Measurements from ENCODE around the gene PLEKHG5. TPM values are rescaled to one million over a fixed set of nuclear protein-coding genes. Genes with fewer than 3 reads are reported as not detected.

Gene PLEKHG5
- polyA plus RNA-seq, 3 donors = 0.03 TPM; not detected in 2

DNA sequence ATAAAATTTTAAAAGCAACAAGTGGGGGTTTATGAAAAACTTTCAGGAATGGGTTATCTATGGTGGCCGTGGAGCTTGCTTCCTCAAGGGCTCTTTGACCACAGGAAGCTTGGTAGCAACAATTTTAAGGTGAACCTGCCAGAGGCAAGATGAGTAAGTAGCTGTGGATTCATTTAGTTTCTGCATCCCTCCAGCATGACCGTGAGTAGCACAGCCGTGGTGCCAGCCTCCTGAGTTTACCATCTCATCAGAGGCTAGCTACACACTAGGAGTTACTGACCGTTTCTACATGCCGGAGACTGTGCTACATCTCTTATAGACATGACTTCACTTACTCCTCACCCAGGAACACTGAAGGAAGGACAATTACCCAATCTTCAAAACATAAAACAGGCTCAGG, 30.1 kb upstream of the PLEKHG5 start:
- Histone ChIP-seq H3K27ac (ENCODE audit: low read depth in 1 of 2, low read length in 2 of 2) (no peak overlapping the region), H3K4me1 (ENCODE audit: control insufficient read depth in 1 of 2, insufficient read depth in 2 of 2, low read length in 2 of 2) (no peaks in the 10 kb centered on the region), H3K36me3 (replicated peaks in 1 of 2; ENCODE audit: control insufficient read depth in 1 of 2, insufficient read depth in 2 of 2, low read length in 2 of 2) (peaks cover 17 to 24% of the 10 kb centered on the region in 2 donors), H3K4me3 (replicated peaks in 1 of 3; ENCODE audit: low read depth in 2 of 3, low read length in 3 of 3) (no peak overlapping the region), H4K20me1 (ENCODE audit: insufficient read depth, low read length) (no peaks in the 10 kb centered on the region), H2AFZ (ENCODE audit: insufficient read depth, low read depth, low read length, poor library complexity, severe bottlenecking) (no peak overlapping the region), H3K4me2 (replicated peaks; ENCODE audit: extremely low read depth, low read length, poor library complexity, severe bottlenecking) (no peak overlapping the region), H3K9me3 (replicated peaks in 1 of 2; ENCODE audit: control insufficient read depth in 1 of 2, insufficient read depth in 1 of 2, low read length in 2 of 2) (no peaks in the 10 kb centered on the region), H3K9ac (ENCODE audit: insufficient read depth, low read length, poor library complexity, severe bottlenecking) (no peak overlapping the region), H3K27me3 (ENCODE audit: control insufficient read depth in 2 of 2, insufficient read depth in 2 of 2, low read length in 2 of 2) (no peaks in the 10 kb centered on the region), H3K79me2 (ENCODE audit: insufficient read depth, low read length) (no peaks in the 10 kb centered on the region)
- TF ChIP-seq, protein P1, sequence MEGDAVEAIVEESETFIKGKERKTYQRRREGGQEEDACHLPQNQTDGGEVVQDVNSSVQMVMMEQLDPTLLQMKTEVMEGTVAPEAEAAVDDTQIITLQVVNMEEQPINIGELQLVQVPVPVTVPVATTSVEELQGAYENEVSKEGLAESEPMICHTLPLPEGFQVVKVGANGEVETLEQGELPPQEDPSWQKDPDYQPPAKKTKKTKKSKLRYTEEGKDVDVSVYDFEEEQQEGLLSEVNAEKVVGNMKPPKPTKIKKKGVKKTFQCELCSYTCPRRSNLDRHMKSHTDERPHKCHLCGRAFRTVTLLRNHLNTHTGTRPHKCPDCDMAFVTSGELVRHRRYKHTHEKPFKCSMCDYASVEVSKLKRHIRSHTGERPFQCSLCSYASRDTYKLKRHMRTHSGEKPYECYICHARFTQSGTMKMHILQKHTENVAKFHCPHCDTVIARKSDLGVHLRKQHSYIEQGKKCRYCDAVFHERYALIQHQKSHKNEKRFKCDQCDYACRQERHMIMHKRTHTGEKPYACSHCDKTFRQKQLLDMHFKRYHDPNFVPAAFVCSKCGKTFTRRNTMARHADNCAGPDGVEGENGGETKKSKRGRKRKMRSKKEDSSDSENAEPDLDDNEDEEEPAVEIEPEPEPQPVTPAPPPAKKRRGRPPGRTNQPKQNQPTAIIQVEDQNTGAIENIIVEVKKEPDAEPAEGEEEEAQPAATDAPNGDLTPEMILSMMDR (IDR thresholded peaks at IDR 0.05) = no peak
- no peak for DNase-seq
- Mint-ChIP-seq H3K4me1 (no peaks in the 10 kb centered on the region), H3K27me3 (ENCODE audit: low read depth in 3 of 3) (peaks cover 0 to 3% (median 0%) of the 10 kb centered on the region in 3 donors), H3K9me3 (no peaks in the 10 kb centered on the region), H3K27ac (no peak overlapping the region), H3K36me3 (peaks cover 27 to 31% of the 10 kb centered on the region in 2 donors), H3K4me3 (no peak overlapping the region)
- 51% methylated on average over 5 of the region's 5 CpGs for WGBS (ENCODE audit: insufficient coverage)
- intact Hi-C loops (cut with micrococcal nuclease) = no loop called here

DNA sequence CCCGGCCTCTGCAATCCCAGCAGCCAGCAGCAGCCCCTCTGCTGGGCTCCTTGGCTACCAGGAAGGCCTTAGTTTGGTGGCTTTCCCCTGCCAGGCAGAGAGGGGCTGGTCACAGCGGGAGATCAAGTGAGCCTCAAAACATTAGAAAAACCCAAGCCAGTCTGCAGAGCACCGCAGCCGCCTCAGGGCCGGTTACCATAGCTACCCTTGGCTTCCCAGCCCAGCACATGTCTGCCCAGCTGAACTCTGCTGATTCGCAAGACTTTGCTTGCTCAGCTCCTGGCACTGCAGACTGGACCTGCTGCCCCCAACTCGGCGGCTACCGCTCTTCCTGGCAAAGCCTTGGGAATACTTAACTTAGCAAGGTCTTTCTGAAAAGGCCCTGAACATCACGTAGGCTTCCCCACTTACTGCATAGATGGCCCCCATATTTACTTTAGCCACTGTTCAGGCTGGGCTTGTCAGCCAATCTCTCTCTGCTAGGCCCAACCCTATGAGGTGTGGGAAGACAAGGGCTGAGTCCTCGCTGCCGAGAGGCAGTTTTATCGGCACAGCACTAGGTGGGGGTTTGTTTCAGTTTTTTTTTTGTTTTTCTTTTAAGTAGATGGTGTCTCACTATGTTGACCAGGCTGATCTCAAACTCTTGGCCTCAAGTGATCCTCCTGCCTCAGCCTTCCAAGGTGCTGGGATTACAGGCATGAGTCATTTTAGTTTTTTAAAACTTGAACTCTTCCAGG, 28.6 kb upstream of the PLEKHG5 start:
- Mint-ChIP-seq H3K27ac (no peak overlapping the region), H3K36me3 (peaks cover 13 to 17% of the 10 kb centered on the region in 2 donors), H3K4me1 (no peaks in the 10 kb centered on the region), H3K9me3 (no peaks in the 10 kb centered on the region), H3K27me3 (ENCODE audit: low read depth in 3 of 3) (peaks cover 0 to 3% (median 0%) of the 10 kb centered on the region in 3 donors), H3K4me3 (no peak overlapping the region)
- Histone ChIP-seq H3K4me3 (replicated peaks in 1 of 3; ENCODE audit: low read depth in 2 of 3, low read length in 3 of 3) (no peak overlapping the region), H3K4me2 (replicated peaks; ENCODE audit: extremely low read depth, low read length, poor library complexity, severe bottlenecking) (no peak overlapping the region), H2AFZ (ENCODE audit: insufficient read depth, low read depth, low read length, poor library complexity, severe bottlenecking) (no peak overlapping the region), H3K4me1 (ENCODE audit: control insufficient read depth in 1 of 2, insufficient read depth in 2 of 2, low read length in 2 of 2) (no peaks in the 10 kb centered on the region), H3K79me2 (ENCODE audit: insufficient read depth, low read length) (no peaks in the 10 kb centered on the region), H3K36me3 (replicated peaks in 1 of 2; ENCODE audit: control insufficient read depth in 1 of 2, insufficient read depth in 2 of 2, low read length in 2 of 2) (peaks cover 3 to 10% of the 10 kb centered on the region in 2 donors), H3K9me3 (replicated peaks in 1 of 2; ENCODE audit: control insufficient read depth in 1 of 2, insufficient read depth in 1 of 2, low read length in 2 of 2) (no peaks in the 10 kb centered on the region), H3K27me3 (ENCODE audit: control insufficient read depth in 2 of 2, insufficient read depth in 2 of 2, low read length in 2 of 2) (no peaks in the 10 kb centered on the region), H3K9ac (ENCODE audit: insufficient read depth, low read length, poor library complexity, severe bottlenecking) (no peak overlapping the region), H3K27ac (ENCODE audit: low read depth in 1 of 2, low read length in 2 of 2) (no peak overlapping the region), H4K20me1 (ENCODE audit: insufficient read depth, low read length) (no peaks in the 10 kb centered on the region)
- TF ChIP-seq, protein P1 (IDR thresholded peaks at IDR 0.05) = no peak
- 77% methylated on average over 11 of the region's 13 CpGs for WGBS (ENCODE audit: insufficient coverage)
- no peak for DNase-seq
- intact Hi-C loops (cut with micrococcal nuclease) = no loop called here

All from CD14-positive monocyte (primary cell).